GM19324 (cell line): ENCODE results near the gene ZNF300.
"Not testable (repeated sequence)": the region's sequence is repeated elsewhere in the genome, so short reads cannot be mapped to it uniquely, and the experiment has no call there.

ENCODE experiments used
- ATAC-seq: cut with Tn5 transposase; IDR thresholded peaks from one replicate; pipeline ENCODE4 v1.9.1; 2021; ENCODE audit warnings: mild to moderate bottlenecking, moderate library complexity; ENCODE audit not compliant: unreplicated experiment, low FRiP score

Gene ZNF300

DNA sequence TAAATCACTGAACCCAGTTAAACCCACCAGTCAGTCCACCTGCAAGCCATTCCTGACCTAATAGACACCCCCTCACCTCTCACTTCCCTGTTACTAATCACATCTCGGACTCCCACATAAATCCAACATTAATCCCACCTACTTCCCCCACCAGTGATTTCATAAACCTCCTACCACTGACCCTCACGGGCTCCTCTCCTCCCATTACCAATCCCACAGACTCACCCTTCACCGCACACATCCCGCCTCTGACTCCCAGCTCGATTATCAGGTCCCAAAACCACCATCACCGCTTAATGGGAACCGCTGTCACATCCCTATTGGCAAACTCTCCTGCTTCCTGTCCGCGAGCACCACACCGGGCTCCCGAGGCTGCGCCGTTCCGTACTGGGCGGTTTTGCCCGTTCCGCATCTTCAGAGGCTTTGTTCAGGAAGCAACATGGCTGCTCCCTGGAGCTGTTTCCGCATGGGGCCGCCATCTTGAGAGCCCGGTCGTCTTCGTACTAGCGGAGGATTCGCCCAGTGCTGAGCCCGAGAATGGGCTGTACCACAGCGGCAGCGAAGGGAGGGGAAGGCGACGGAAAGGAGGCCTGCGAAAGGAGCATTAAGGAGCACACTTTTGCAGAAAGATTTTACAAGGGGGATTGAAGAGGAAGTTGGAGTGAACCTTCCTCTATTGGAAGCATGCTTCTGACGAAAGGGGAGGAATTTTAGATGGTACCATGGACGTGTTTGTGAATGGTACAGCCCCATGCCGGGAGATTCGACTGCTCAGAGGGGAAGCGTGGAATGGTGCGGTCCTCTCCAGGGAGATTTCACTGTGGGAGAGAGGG lies at the start of gene ZNF300:
Gene ZNF300 (minus strand): TSS at position 502 of the 833 bp plus-strand sequence. CDS start 1,825 bp downstream, outside the sequence.
- ATAC-seq: peak; percentile 71

DNA sequence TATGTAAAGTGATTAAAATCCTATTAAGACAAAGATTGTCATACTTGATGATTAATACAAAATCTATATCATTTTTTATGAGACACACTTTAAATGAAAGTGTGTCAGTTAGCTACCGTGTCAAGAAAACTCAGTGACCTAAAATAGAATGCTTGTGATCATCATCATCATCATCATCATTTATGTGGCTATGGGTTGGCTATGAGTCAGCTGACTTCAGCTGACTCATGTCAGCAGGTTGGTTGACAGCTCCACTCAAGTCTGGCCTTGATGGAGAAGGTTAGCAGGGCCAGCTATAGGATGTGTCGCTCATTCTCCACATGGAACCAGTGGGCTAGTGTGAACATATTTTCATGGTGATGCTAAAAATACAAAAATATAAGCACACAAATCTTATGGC lies 43.8 kb upstream of the ZNF300 start:
- ATAC-seq: no peak

DNA sequence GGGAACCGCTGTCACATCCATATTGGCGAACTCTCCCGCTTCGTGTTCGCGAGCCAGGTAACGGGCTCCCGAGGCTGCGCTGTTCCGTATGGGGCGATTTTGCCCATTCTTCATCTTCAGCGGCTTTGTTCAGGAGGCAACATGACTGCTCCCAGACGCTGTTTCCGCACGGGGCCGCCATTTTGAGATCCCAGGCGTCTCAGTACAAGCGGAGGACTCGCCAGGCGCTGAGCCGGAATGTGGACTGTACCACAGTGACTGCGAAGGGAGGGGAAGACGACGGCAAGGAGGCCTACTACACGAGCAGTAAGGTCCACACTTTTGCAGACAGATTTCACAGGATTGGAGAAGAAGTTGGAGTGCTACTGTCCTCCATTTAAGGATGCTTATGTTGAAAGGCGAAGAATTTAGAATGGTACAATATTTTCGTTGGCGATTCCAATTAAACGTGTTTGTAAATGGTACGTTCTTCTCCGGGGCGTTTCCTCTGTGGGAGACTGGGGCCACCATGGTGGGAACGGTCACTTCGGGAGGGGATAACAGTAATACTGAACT lies 41.6 kb upstream of the ZNF300 start:
- no peak for ATAC-seq

GRCh38 chr5:150945947-150946346 lies 41.2 kb upstream of the ZNF300 start:
- ATAC-seq: no peak

GRCh38 chr5:150945486-150945885 lies 40.7 kb upstream of the ZNF300 start:
- ATAC-seq: no peak

DNA sequence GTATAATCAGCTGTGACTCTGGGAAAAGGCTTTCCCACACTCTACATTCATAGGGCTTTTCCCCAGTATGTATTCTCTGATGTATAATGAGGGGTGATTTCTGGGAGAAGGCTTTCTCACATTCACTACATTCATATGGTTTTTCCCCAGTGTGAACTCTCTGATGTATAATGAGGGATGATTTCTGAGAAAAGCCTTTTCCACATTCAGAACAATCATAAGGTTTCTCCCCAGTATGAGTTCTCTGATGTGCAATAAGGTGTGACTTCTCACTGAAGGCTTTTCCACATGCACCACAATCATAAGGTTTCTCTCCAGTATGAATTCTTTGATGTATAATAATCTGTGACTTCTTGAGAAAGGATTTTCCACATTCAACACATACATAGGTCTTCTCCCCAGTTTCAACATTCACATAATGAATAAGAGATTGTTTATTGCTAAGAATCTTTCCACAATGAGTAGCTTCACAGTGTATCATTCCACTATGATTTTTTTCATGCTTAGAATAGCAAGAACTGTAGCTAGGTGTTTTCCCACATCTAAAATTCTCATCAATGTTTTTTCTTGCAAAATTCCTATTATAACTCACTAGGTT lies 26.7 kb upstream of the ZNF300 start:
- no peak for ATAC-seq

DNA sequence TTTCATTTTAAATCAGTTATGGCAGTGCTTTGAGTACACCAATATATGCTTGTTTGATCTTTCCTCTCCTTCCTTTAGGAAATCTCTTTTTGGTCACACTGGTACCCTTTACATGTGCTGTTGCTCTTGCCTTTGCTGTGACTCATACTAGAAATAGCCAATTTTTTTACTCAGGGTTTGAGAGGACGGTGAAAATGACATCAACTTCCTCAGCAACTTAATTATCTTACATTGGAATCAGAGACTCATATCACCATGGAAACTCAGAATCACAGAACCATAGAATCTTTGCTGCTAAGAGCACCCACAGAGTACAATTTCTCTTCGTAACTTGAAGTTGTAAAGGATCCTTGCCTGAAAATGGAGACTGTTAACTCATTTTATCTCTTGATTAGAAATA lies 13.8 kb upstream of the ZNF300 start:
- ATAC-seq: no peak

DNA sequence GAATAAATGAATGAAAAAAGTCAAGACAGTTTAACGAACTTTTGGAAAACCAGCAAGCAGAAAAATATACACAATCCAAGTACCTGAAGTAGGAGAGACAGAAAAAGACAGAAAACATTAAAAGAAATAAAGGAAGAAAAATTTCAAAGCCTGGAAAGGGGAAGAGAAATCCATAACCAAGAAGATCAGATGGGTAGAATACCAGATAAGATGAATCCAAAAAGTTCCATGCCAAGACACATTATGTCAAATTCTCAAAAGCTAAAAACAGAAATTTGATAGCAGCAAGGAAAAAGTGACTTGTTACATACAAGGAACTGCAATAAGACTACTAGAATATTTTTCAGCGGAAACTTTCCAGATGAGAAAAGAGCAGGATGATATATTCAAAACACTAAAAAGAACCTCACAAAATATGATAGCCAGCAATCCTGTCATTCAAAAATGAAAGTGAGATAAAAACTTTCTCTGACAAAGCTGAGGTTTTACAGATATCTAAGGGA lies 7.6 kb upstream of the ZNF300 start:
- ATAC-seq: no peak

DNA sequence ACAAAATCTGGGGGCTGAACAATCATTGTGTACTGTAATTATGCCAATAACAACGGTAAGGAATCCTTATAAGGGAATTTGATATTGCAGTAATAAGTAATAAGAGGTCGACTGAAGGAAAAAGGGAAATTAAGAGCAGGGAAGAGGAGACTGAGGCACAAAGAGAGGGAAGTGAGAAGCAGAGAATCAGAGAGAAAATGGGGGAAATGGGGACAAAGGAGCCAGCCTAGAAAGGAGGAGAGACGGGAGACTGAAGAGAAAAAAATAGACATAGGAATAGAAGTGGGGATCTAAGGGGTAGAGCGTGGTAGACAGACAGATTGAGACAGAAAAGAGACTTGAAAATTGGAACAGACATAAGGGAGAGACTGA lies 518 bp upstream of the ZNF300 start:
- ATAC-seq: no peak

DNA sequence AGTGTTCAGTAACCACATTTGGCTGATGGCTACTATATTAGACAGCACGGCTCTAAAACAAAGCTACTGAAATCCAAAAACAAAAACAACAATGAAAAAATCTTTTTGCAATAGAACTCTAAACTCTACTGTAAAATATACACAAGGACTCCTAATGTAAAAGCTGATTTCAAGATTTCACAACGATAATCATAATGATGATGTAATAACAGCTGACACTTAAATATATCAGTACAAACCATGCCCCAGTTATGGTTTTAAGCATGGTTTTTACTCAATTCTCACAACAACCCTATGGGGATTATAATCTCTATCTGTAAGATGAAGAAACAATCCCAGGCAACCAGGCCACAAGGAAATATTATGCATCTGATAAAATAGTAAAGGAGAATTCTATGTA lies 3.3 kb downstream of the ZNF300 start:
- ATAC-seq: no peak

GRCh38 chr5:150895431-150896428 lies 9.1 kb downstream of the ZNF300 start:
- no peak for ATAC-seq

DNA sequence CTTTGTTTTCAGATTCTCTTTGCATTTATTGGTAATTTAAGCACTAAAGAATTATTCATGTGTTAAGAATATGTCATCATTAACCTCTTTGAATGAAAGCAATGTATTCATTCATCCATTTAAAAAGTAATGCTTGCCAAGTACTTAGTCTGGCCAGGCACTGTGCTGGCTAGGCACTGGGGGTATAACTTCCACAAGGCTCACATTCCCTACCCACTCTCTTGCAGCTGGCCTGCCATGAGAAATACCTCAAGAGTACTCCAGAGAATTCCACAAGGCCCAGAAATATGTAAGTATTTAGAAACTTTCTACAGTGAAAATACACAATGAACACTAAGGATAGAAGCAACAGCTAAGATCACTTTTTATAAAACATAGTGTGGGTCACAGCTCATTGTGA lies 25.4 kb downstream of the ZNF300 start:
- ATAC-seq: no peak

DNA sequence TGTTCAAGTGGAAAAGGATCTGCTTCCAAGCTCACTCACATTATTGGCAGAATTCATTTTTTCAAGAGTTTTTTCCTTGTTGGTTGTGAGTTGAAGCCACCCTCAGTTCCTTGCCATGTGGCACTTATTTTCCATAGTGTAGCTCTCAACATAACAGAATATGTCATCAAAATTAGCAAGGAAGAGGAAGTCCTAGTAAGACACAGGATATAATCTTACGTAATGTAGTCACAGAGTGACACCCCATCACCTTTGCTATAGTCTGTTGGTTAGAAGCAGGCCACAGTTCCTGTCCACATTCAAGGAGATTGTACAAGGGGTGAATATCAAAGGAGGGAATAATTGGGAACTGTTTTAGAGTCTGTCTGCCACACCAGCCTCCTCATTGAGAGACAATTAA lies 42.7 kb downstream of the ZNF300 start:
- ATAC-seq: no peak

DNA sequence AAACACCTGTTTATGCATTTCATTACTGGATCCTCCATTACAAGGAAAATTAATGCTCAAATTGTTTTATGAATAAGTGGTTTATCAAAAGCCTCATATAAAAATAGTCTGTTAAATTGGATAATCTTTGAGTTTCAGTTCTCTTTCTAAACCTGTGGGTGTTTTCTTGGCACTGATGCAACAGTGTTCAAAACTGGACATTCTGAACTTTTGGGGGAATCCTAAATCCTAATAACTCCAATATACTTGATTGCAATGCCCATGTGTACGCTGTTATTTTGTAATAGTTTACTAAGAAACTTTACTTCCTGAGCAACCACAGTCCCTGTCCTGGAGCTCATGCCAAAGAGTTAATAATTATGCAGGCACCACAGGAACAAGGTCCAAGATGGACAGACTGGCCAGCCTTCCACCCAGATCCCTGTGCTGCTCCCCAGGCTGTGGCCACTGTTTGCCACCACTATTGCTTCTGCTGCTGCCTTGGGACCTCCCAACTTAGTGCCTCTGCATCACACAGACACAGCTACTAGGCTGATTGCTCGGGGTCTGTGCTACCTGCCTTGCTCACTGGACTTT lies 44.4 kb downstream of the ZNF300 start:
- no peak for ATAC-seq

GRCh38 chr5:150856700-150857099 lies 48.1 kb downstream of the ZNF300 start:
- not testable (repeated sequence) for ATAC-seq

DNA sequence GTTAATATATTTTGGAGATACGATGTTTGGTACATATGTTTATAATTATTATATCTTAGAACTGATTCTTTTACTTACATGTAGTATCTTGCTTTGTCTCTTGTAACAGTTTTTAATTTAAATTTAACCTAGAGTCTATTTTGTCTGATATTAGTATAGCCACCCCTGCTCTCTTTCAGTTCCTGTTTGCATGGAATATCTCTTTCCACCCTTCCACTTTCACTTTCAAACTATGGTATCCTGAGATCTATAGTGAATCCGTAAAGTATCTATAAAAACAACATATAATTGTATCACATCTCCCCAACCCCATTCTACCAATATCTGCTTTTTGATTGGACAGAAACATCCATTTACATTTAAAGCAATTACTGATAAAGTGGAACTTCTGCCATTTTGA lies 51.2 kb downstream of the ZNF300 start:
- no peak for ATAC-seq

DNA sequence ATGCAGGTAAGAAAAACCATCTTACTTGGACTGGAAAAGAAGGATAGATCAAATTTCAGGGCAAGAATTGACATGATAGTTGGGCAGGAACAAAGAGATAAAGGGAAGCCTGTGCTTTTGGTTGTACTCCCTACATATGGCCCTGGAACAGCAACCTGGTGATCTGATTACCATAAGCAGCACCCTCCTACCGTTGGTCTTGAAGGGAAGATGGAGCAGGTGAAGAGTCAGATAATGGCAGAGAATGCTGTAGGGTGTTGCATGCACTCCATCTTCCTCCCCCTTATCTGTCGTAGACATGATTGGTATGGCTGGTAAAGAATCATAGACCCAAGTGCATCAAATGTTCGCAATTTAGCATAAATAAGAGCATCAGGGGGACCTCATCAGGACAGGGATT lies 53.7 kb downstream of the ZNF300 start:
- ATAC-seq: no peak

DNA sequence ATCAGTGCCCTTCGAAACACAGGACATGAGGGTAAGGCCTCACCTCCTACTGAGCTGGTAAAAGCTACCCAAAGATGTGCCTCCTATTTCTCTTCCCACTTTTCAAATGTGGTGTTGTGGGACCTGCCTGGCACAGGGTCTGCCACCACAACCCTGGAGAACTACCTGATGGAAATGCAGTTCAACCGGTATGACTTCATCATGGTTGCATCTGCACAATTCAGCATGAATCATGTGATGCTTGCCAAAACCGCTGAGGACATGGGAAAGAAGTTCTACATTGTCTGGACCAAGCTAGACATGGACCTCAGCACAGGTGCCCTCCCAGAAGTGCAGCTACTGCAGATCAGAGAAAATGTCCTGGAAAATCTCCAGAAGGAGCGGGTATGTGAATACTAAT lies 56.5 kb downstream of the ZNF300 start:
- ATAC-seq: no peak

DNA sequence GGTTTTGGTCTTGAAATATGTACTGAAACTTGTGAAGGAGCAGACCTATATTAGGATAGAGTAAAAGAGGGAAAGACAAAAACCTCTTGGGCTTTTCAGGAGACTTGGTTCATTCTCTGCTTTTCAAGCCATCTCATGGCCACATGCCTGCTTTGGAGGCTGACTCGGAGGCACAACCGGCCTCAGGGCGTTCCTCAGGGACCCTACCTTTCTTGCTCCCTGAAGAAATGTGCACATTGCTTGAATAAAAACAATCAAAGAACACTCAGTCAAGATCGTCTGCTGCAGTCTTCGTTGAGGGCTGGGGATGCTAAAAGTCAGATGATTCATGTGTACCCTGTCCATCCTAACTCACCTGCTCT lies 57.5 kb downstream of the ZNF300 start:
- ATAC-seq: no peak

- ATAC-seq: peak; percentile 79
These were observed 58.0 kb downstream of the ZNF300 start for GRCh38 chr5:150846654-150847333.
